Measurements from ENCODE around the gene PPP1R15B. TPM values are rescaled to one million over a fixed set of nuclear protein-coding genes. Genes with fewer than 3 reads are reported as not detected.
A peak's percentile ranks its signal among the peaks of the same experiment; 100 is the strongest.

Gene PPP1R15B
- total RNA-seq, 3 donors from 2014 or later = 56.7 to 60.2 (median 60.1) TPM

- Histone ChIP-seq H3K4me3 (no peak overlapping the region), H3K9me3 (no peaks in the 10 kb centered on the region), H3K36me3 (ENCODE audit: low read depth) (no peaks in the 10 kb centered on the region), H3K4me1 (ENCODE audit: low read depth) (peaks cover 4% of the 10 kb centered on the region)
- DNase-seq = no peak
- intact Hi-C loops (cut with DNase I, micrococcal nuclease) = loop anchor here in 1 of 2 donors (10.0 kb wide), 1 partner anchor 104 kb away; no protein-coding TSS in a partner anchor
- TF ChIP-seq CTCF (IDR thresholded peaks at IDR 0.05) = no peak
- no peak for ATAC-seq
These were observed 42.5 kb downstream of the PPP1R15B start for GRCh38 chr1:204368996-204369726.

GRCh38 chr1:204367956-204368355, 43.7 kb downstream of the PPP1R15B start:
- ATAC-seq = no peak
- Histone ChIP-seq H3K4me3 (no peak overlapping the region), H3K36me3 (ENCODE audit: low read depth) (no peaks in the 10 kb centered on the region), H3K9me3 (no peaks in the 10 kb centered on the region), H3K4me1 (ENCODE audit: low read depth) (peaks cover 15% of the 10 kb centered on the region)
- no peak for DNase-seq
- intact Hi-C loops (cut with DNase I, micrococcal nuclease) = loop anchor here in 1 of 2 donors (10.0 kb wide), 1 partner anchor 103 kb away; no protein-coding TSS in a partner anchor
- TF ChIP-seq CTCF (IDR thresholded peaks at IDR 0.05) = no peak

- intact Hi-C loops (cut with DNase I, micrococcal nuclease) = loop anchor here in 1 of 2 donors (10.0 kb wide), 1 partner anchor 103 kb away; no protein-coding TSS in a partner anchor
- no peak for TF ChIP-seq CTCF (IDR thresholded peaks at IDR 0.05)
These were observed 44.3 kb downstream of the PPP1R15B start for GRCh38 chr1:204367193-204367858.

GRCh38 chr1:204366759-204367158, 44.9 kb downstream of the PPP1R15B start:
- ATAC-seq = no peak
- intact Hi-C loops (cut with DNase I, micrococcal nuclease) = loop anchor here in 1 of 2 donors (10.0 kb wide), 1 partner anchor 102 kb away; no protein-coding TSS in a partner anchor
- H3K4me1 ChIP-seq (ENCODE audit: low read depth) = peaks cover 17% of the 10 kb centered on the region
- no peak for DNase-seq
- TF ChIP-seq CTCF (IDR thresholded peaks at IDR 0.05) = no peak
- no peaks in the 10 kb centered on the region for H3K9me3 ChIP-seq
- H3K36me3 ChIP-seq (ENCODE audit: low read depth) = no peaks in the 10 kb centered on the region
- no peak overlapping the region for H3K4me3 ChIP-seq

More at GRCh38 chr1:204367193-204367858, 44.3 kb downstream of the PPP1R15B start:
- Histone ChIP-seq H3K9me3 (no peaks in the 10 kb centered on the region), H3K4me3 (no peak overlapping the region), H3K36me3 (ENCODE audit: low read depth) (no peaks in the 10 kb centered on the region), H3K4me1 (ENCODE audit: low read depth) (peaks cover 17% of the 10 kb centered on the region)
- ATAC-seq = no peak
- DNase-seq = no peak

- H3K4me3 ChIP-seq = no peak overlapping the region
- H3K4me1 ChIP-seq (ENCODE audit: low read depth) = peaks cover 17% of the 10 kb centered on the region
- intact Hi-C loops (cut with DNase I, micrococcal nuclease) = loop anchor here (5.0 to 10.0 kb wide), 3 partner anchors 99 to 201 kb away; partner anchors contain the start of gene GOLT1A (in 1 of the 2)
- no peaks in the 10 kb centered on the region for H3K36me3 ChIP-seq (ENCODE audit: low read depth)
- DNase-seq (peak; percentile 80 to 87 (median 82)), ATAC-seq (peak; percentile 90)
- TF ChIP-seq CTCF (IDR thresholded peaks at IDR 0.05) = peak; percentile 89
- no peaks in the 10 kb centered on the region for H3K9me3 ChIP-seq
These were observed 48.1 kb downstream of the PPP1R15B start for GRCh38 chr1:204363335-204364114.

Data from mucosa of descending colon (tissue), 3 donors.